Breast epithelium (tissue), 4 donors: ENCODE data around the gene ADCY2. TPM values are rescaled to one million over a fixed set of nuclear protein-coding genes. Genes with fewer than 3 reads are reported as not detected.

Experiments
- DNase-seq, 2 donors: peaks; one replicate each; pipeline ENCODE4 v3.0.0-alpha.2; 2019; ENCODE audit warnings: low spot score in 2 of 2
- H3K27ac ChIP-seq, 2 donors: fragments of 200-600 bp; sonication (generic) in 1 of 2; one replicate each; pipeline ENCODE4 v1.5.1; 2016 to 2019; ENCODE audit warnings: mild to moderate bottlenecking in 1 of 2
- H3K27me3 ChIP-seq, 2 donors: fragments of 200-600 bp; sonication (generic) in 1 of 2; one replicate each; pipeline versions ENCODE4 v1.5.1 to v1.6.0; 2017 to 2019; ENCODE audit warnings: control low read depth in 1 of 2, mild to moderate bottlenecking in 1 of 2
- H3K36me3 ChIP-seq: fragments of 200-600 bp; one replicate; pipeline ENCODE4 v1.5.1; 2019
- H3K4me1 ChIP-seq, 2 donors: fragments of 200-600 bp; sonication (generic); one replicate each; pipeline ENCODE4 v1.5.1; 2016 to 2019; ENCODE audit warnings: control low read depth in 1 of 2
- H3K4me3 ChIP-seq, 3 donors: fragments of 200-600 bp; sonication (generic); 1 replicate in 2 of 3; 2 replicates in 1 of 3; pipeline ENCODE4 v1.5.1; 2016 to 2019; ENCODE audit warnings: mild to moderate bottlenecking in 3 of 3, moderate library complexity in 2 of 3
- H3K9me3 ChIP-seq, 2 donors: fragments of 200-600 bp; sonication (generic) in 1 of 2; one replicate each; pipeline ENCODE4 v1.5.1; 2016 to 2019; ENCODE audit warnings: control low read depth in 1 of 2
- CTCF ChIP-seq, 3 donors: fragments of 450-650 bp; IDR thresholded peaks; one replicate each; pipeline ENCODE4 v1.5.1; 2016 to 2017; ENCODE audit warnings: antibody characterized with exemption in 3 of 3, mild to moderate bottlenecking in 3 of 3, moderate library complexity in 3 of 3
- POLR2A ChIP-seq: fragments of 450-650 bp; IDR thresholded peaks from one replicate; pipeline ENCODE4 v1.6.1; 2016; ENCODE audit warnings: antibody characterized with exemption, mild to moderate bottlenecking, moderate library complexity
- POLR2AphosphoS5 ChIP-seq, 3 donors: sonication (generic); formaldehyde crosslinking; IDR thresholded peaks; one replicate each; pipeline ENCODE4 v1.6.1; 2017; ENCODE audit warnings: antibody characterized with exemption in 3 of 3
- intact Hi-C: fragments of 100-400 bp; cut with DNase I; formaldehyde crosslinking; loops from one replicate; pipeline ENCODE4 v1.15.1; 2023; ENCODE audit warnings: low total_unique reads
- total RNA-seq, 3 donors: library from RNA; depleted of rRNA; stranded (reverse); fragments of >200 nt; gene quantifications; one replicate each; pipeline ENCODE4 v1.1.0, GENCODE V29; 2016

The ADCY2 gene
- total RNA-seq, 3 donors from 2014 or later: 3.8 to 30.1 (median 4.9) TPM

GRCh38 chr5:7606840-7607465 lies 211.0 kb downstream of the ADCY2 start:
- no peaks in the 10 kb centered on the region for H3K36me3 ChIP-seq
- intact Hi-C loops: no loop called here
- no peak overlapping the region for H3K27ac ChIP-seq
- no peak for DNase-seq
- no peaks in the 10 kb centered on the region for H3K4me1 ChIP-seq
- H3K9me3 ChIP-seq: peaks cover 0 to 4% of the 10 kb centered on the region in 2 donors
- no peak overlapping the region for H3K4me3 ChIP-seq
- H3K27me3 ChIP-seq: no peaks in the 10 kb centered on the region
- no peak for TF ChIP-seq POLR2AphosphoS5 (IDR thresholded peaks at IDR 0.05)
- TF ChIP-seq CTCF (IDR thresholded peaks at IDR 0.05): no peak
- TF ChIP-seq POLR2A: no peak

DNA sequence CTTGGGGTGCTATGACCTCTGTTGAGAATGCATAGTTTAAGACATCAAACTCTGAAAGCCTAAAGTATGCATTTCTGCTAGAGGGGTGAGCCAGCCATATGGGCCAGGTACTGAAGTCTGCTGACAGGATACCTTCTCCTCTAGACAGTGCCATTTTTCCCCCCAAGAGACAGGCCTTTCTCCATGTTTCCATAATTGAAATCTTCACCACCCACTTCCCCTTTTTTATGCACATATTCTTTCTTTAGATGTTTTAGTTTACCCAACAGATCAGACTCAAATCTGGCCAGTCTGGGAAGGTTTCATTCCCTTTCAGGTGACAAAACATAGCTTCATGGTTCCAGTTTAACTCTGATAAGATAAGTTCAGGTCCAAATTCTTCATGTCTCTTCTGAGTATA lies 212.8 kb downstream of the ADCY2 start:
- Histone ChIP-seq H3K27ac (no peak overlapping the region), H3K27me3 (no peaks in the 10 kb centered on the region), H3K4me1 (no peaks in the 10 kb centered on the region), H3K36me3 (no peaks in the 10 kb centered on the region), H3K4me3 (no peak overlapping the region), H3K9me3 (no peaks in the 10 kb centered on the region)
- intact Hi-C loops: no loop called here
- DNase-seq: no peak
- TF ChIP-seq CTCF (IDR thresholded peaks at IDR 0.05): no peak
- TF ChIP-seq POLR2AphosphoS5 (IDR thresholded peaks at IDR 0.05): no peak
- no peak for TF ChIP-seq POLR2A

DNA sequence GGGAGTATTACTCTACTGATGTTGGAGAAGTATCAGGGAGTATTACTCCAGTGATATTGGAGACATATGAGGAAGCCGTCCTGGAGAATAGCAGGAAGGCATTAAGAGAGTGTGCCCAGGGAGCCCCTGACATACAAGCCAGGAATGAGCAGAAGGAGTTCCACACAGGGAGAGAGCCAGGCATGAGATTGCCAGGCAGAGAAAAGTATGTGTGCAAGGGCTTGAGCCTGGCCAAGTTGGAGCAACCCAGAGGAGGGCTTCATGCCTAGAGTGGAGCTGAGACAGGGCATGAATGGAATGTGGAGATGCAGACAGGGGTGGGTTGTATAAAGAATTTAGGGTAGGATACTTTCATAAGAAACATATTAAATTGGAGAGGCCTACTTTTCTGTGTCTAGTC lies 213.8 kb downstream of the ADCY2 start:
- TF ChIP-seq POLR2AphosphoS5 (IDR thresholded peaks at IDR 0.05): no peak
- no peak for DNase-seq
- Histone ChIP-seq H3K4me1 (no peaks in the 10 kb centered on the region), H3K4me3 (no peak overlapping the region), H3K27ac (no peak overlapping the region), H3K9me3 (no peaks in the 10 kb centered on the region), H3K27me3 (no peaks in the 10 kb centered on the region), H3K36me3 (no peaks in the 10 kb centered on the region)
- intact Hi-C loops: no loop called here

DNA sequence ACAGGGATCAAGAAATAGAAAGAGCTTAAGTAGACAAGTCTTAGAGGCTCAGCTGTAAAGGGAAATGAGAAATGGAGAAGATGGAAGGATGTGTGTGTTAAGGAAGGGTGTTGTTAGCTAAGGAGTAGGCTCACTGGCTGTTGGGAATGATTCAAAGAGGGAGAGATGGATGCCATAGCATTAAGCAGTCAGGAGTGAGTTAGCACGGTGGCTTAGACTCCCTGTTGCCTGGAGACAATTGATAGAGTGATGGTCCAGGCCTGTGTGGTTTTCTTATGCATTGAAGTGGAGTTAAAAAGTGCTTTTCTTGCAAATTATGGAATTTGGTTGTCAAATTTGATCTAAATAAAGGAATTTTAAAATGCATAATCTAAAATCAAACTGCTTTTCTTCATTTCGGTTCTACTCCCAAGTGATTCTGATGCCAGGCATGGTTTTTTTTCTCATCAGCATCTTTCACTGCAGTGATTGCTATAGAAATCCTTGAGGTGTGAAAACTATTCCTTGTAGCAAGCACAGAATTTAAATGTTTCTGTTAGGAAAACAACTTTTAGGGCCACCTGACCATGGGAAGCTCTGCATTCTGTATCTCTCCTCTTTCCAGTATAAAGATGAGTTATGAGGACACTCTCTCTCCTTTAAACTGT lies 214.7 kb downstream of the ADCY2 start:
- H3K27ac ChIP-seq: no peak overlapping the region
- H3K4me3 ChIP-seq: no peak overlapping the region
- no peak for TF ChIP-seq POLR2AphosphoS5 (IDR thresholded peaks at IDR 0.05)
- TF ChIP-seq CTCF (IDR thresholded peaks at IDR 0.05): no peak
- TF ChIP-seq POLR2A: no peak
- no peaks in the 10 kb centered on the region for H3K27me3 ChIP-seq
- no peaks in the 10 kb centered on the region for H3K9me3 ChIP-seq
- no peak for DNase-seq
- H3K36me3 ChIP-seq: no peaks in the 10 kb centered on the region
- H3K4me1 ChIP-seq: no peaks in the 10 kb centered on the region
- intact Hi-C loops: no loop called here

GRCh38 chr5:7611518-7611917 lies 215.6 kb downstream of the ADCY2 start:
- TF ChIP-seq POLR2AphosphoS5 (IDR thresholded peaks at IDR 0.05): no peak
- TF ChIP-seq CTCF (IDR thresholded peaks at IDR 0.05): no peak
- TF ChIP-seq POLR2A: no peak
- no peaks in the 10 kb centered on the region for H3K9me3 ChIP-seq
- no peak overlapping the region for H3K4me3 ChIP-seq
- intact Hi-C loops: no loop called here
- no peak overlapping the region for H3K27ac ChIP-seq
- H3K27me3 ChIP-seq: no peaks in the 10 kb centered on the region
- H3K4me1 ChIP-seq: no peaks in the 10 kb centered on the region
- no peaks in the 10 kb centered on the region for H3K36me3 ChIP-seq
- no peak for DNase-seq
